ENCODE results near the gene PRPF40A. TPM values are rescaled to one million over a fixed set of nuclear protein-coding genes. Genes with fewer than 3 reads are reported as not detected.

PRPF40A gene
- polyA plus RNA-seq, 3 donors: 56.0 to 95.4 (median 66.6) TPM

- Histone ChIP-seq H3K36me3 (replicated peaks in 1 of 2; ENCODE audit: control insufficient read depth in 1 of 2, insufficient read depth in 2 of 2, low read length in 2 of 2) (peaks cover 22 to 33% of the 10 kb centered on the region in 2 donors), H3K4me2 (replicated peaks; ENCODE audit: extremely low read depth, low read length, poor library complexity, severe bottlenecking) (no peak overlapping the region), H3K27ac (ENCODE audit: low read depth in 1 of 2, low read length in 2 of 2) (no peak overlapping the region), H2AFZ (ENCODE audit: insufficient read depth, low read depth, low read length, poor library complexity, severe bottlenecking) (no peak overlapping the region), H3K27me3 (ENCODE audit: control insufficient read depth in 2 of 2, insufficient read depth in 2 of 2, low read length in 2 of 2) (no peaks in the 10 kb centered on the region), H4K20me1 (ENCODE audit: insufficient read depth, low read length) (peaks cover 80% of the 10 kb centered on the region), H3K9me3 (replicated peaks in 1 of 2; ENCODE audit: control insufficient read depth in 1 of 2, insufficient read depth in 1 of 2, low read length in 2 of 2) (peaks cover 2 to 3% of the 10 kb centered on the region in 2 donors), H3K4me3 (replicated peaks in 1 of 3; ENCODE audit: low read depth in 2 of 3, low read length in 3 of 3) (no peak overlapping the region), H3K79me2 (ENCODE audit: insufficient read depth, low read length) (peaks cover 88% of the 10 kb centered on the region), H3K4me1 (ENCODE audit: control insufficient read depth in 1 of 2, insufficient read depth in 2 of 2, low read length in 2 of 2) (peaks cover 0 to 8% of the 10 kb centered on the region in 2 donors), H3K9ac (ENCODE audit: insufficient read depth, low read length, poor library complexity, severe bottlenecking) (no peak overlapping the region)
- Mint-ChIP-seq H3K4me3 (no peak overlapping the region), H3K27ac (peak overlapping the region in 1 of 7 donors; percentile 30), H3K27me3 (ENCODE audit: low read depth in 3 of 3) (no peaks in the 10 kb centered on the region), H3K9me3 (peaks cover 1 to 4% (median 3%) of the 10 kb centered on the region in 7 donors), H3K36me3 (peaks cover 23 to 32% of the 10 kb centered on the region in 2 donors), H3K4me1 (peaks cover 7% of the 10 kb centered on the region)
- no CpG with 5 or more reads among the region's 1 CpG for WGBS (ENCODE audit: insufficient coverage)
- no peak for DNase-seq
- intact Hi-C loops (cut with micrococcal nuclease): no loop called here
- TF ChIP-seq CTCF (IDR thresholded peaks at IDR 0.05): no peak
These were observed 20.8 kb downstream of the PRPF40A start for GRCh38 chr2:152696476-152696875.

GRCh38 chr2:152695763-152696162 lies 21.5 kb downstream of the PRPF40A start:
- Histone ChIP-seq H3K9me3 (replicated peaks in 1 of 2; ENCODE audit: control insufficient read depth in 1 of 2, insufficient read depth in 1 of 2, low read length in 2 of 2) (no peaks in the 10 kb centered on the region), H3K9ac (ENCODE audit: insufficient read depth, low read length, poor library complexity, severe bottlenecking) (no peak overlapping the region), H2AFZ (ENCODE audit: insufficient read depth, low read depth, low read length, poor library complexity, severe bottlenecking) (no peak overlapping the region), H3K27me3 (ENCODE audit: control insufficient read depth in 2 of 2, insufficient read depth in 2 of 2, low read length in 2 of 2) (no peaks in the 10 kb centered on the region), H3K27ac (ENCODE audit: low read depth in 1 of 2, low read length in 2 of 2) (no peak overlapping the region), H3K79me2 (ENCODE audit: insufficient read depth, low read length) (peaks cover 81% of the 10 kb centered on the region), H4K20me1 (ENCODE audit: insufficient read depth, low read length) (peaks cover 77% of the 10 kb centered on the region), H3K4me3 (replicated peaks in 1 of 3; ENCODE audit: low read depth in 2 of 3, low read length in 3 of 3) (no peak overlapping the region), H3K4me1 (ENCODE audit: control insufficient read depth in 1 of 2, insufficient read depth in 2 of 2, low read length in 2 of 2) (peaks cover 0 to 8% of the 10 kb centered on the region in 2 donors), H3K4me2 (replicated peaks; ENCODE audit: extremely low read depth, low read length, poor library complexity, severe bottlenecking) (no peak overlapping the region), H3K36me3 (replicated peaks in 1 of 2; ENCODE audit: control insufficient read depth in 1 of 2, insufficient read depth in 2 of 2, low read length in 2 of 2) (peaks cover 23 to 33% of the 10 kb centered on the region in 2 donors)
- no CpG with 5 or more reads among the region's 3 CpGs for WGBS (ENCODE audit: insufficient coverage)
- TF ChIP-seq CTCF (IDR thresholded peaks at IDR 0.05): no peak
- Mint-ChIP-seq H3K9me3 (no peaks in the 10 kb centered on the region), H3K27me3 (ENCODE audit: low read depth in 3 of 3) (no peaks in the 10 kb centered on the region), H3K4me3 (no peak overlapping the region), H3K27ac (peak overlapping the region in 1 of 7 donors; percentile 68), H3K4me1 (peaks cover 7% of the 10 kb centered on the region), H3K36me3 (peaks cover 22 to 30% of the 10 kb centered on the region in 2 donors)
- intact Hi-C loops (cut with micrococcal nuclease): no loop called here
- DNase-seq: no peak
